Measurements from ENCODE around the gene RAB7B.

GRCh38 chr1:206012086-206012859, 9.1 kb upstream of the RAB7B start:
- TF ChIP-seq TAF1 (IDR thresholded peaks at IDR 0.05; ENCODE audit: borderline replicate concordance, insufficient read depth, low read length) (no peak), POLR2AphosphoS5 (IDR thresholded peaks at IDR 0.05; ENCODE audit: low read depth, low read length) (no peak), SIN3A (IDR thresholded peaks at IDR 0.05; ENCODE audit: borderline replicate concordance, insufficient read depth, low read length) (no peak)
